GM23338 (cell line): ENCODE measurements around the gene TMEM117.
"Not testable (repeated sequence)": the region's sequence is repeated elsewhere in the genome, so short reads cannot be mapped to it uniquely, and the experiment has no call there.

Experiments
- CTCF ChIP-seq, 2 experiments: fragments of 200-600 bp in 1 of 2; sonication (generic) in 1 of 2; conservative IDR thresholded peaks; 2 replicates each; pipeline versions ENCODE4 v1.5.1 to v1.6.1; 2016 to 2017; ENCODE audit warnings: antibody characterized with exemption in 2 of 2, low read depth in 2 of 2, mild to moderate bottlenecking in 2 of 2, moderate library complexity in 1 of 2
- EZH2 ChIP-seq: fragments of 200-600 bp; sonication (generic); IDR thresholded peaks from one replicate; pipeline ENCODE4 v1.8.0; 2017; ENCODE audit warnings: antibody characterized with exemption, mild to moderate bottlenecking, low read depth; ENCODE audit not compliant: unreplicated experiment
- EZH2phosphoT487 ChIP-seq: fragments of 200-600 bp; sonication (generic); IDR thresholded peaks from one replicate; pipeline ENCODE4 v1.8.1; 2018; ENCODE audit warnings: antibody characterized with exemption; ENCODE audit not compliant: unreplicated experiment
- REST ChIP-seq: IDR thresholded peaks from one replicate; pipeline ENCODE4 v1.6.1; 2018; ENCODE audit warnings: antibody characterized with exemption; ENCODE audit not compliant: unreplicated experiment
- ZNF331 ChIP-seq: fragments of 250-450 bp; sonication (Bioruptor Pico); IDR thresholded peaks from 2 replicates; pipeline ENCODE4 v1.5.0; 2020; ENCODE audit warnings: low read depth, mild to moderate bottlenecking, moderate library complexity

GRCh38 chr12:44026926-44027325, 191.0 kb downstream of the TMEM117 start:
- not testable (repeated sequence) for TF ChIP-seq CTCF (conservative IDR thresholded peaks at IDR 0.05; ENCODE audit: low read depth in 2 of 2); EZH2; EZH2phosphoT487; ZNF331 (CRISPR knock-in tag); REST
